DND-41 (cell line): ENCODE results near the gene HMX2.

Experiments used
- ATAC-seq: fragments of 200-7000 bp; cut with Tn5 transposase; 3 replicates; pipeline ENCODE4 v1.9.1; 2021; ENCODE audit warnings: low read depth; ENCODE audit not compliant: insufficient read depth
- DNase-seq: peaks from one replicate; pipeline ENCODE4 v3.0.0-alpha.2; 2020
- H2AFZ ChIP-seq: 2 replicates; pipeline ENCODE4 v1.6.0; 2012; ENCODE audit warnings: low read depth, low read length
- H3K27ac ChIP-seq: 2 replicates; pipeline ENCODE4 v1.5.1; 2012; ENCODE audit warnings: low read length, inconsistent platforms
- H3K27me3 ChIP-seq: fragments of 200-600 bp; sonication (generic); 2 replicates; pipeline ENCODE4 v1.6.0; 2012; ENCODE audit warnings: low read length, mild to moderate bottlenecking, inconsistent platforms; ENCODE audit not compliant: insufficient read depth, poor library complexity
- H3K36me3 ChIP-seq: 2 replicates; pipeline ENCODE4 v1.5.1; 2012; ENCODE audit warnings: low read length, inconsistent platforms; ENCODE audit not compliant: insufficient read depth
- H3K4me1 ChIP-seq: 2 replicates; pipeline ENCODE4 v1.5.1; 2012; ENCODE audit warnings: mild to moderate bottlenecking, low read length; ENCODE audit not compliant: insufficient read depth
- H3K4me2 ChIP-seq: 2 replicates; pipeline ENCODE4 v1.6.0; 2012; ENCODE audit warnings: mild to moderate bottlenecking, moderate library complexity, low read length, inconsistent platforms; ENCODE audit not compliant: insufficient read depth
- H3K4me3 ChIP-seq, 2 experiments: fragments of 200-600 bp in 1 of 2; shearing (Covaris generic) in 1 of 2; 2 replicates each; pipeline ENCODE4 v1.5.1; 2012 to 2016; ENCODE audit warnings: inconsistent platforms in 2 of 2, low read length in 2 of 2, mild to moderate bottlenecking in 2 of 2, low read depth in 1 of 2, moderate library complexity in 1 of 2
- H3K79me2 ChIP-seq: 2 replicates; pipeline ENCODE4 v1.6.0; 2012; ENCODE audit warnings: low read length, inconsistent platforms; ENCODE audit not compliant: insufficient read depth
- H3K9ac ChIP-seq: 2 replicates; pipeline ENCODE4 v1.6.0; 2012; ENCODE audit warnings: low read depth, mild to moderate bottlenecking, inconsistent platforms, low read length, moderate library complexity
- H3K9me3 ChIP-seq: 2 replicates; pipeline ENCODE4 v1.5.1; 2012; ENCODE audit warnings: low read length, moderate library complexity, mild to moderate bottlenecking, inconsistent platforms; ENCODE audit not compliant: insufficient read depth, severe bottlenecking
- H4K20me1 ChIP-seq: 2 replicates; pipeline ENCODE4 v1.6.0; 2012; ENCODE audit warnings: low read length; ENCODE audit not compliant: insufficient read depth
- CTCF ChIP-seq: IDR thresholded peaks from 2 replicates; pipeline ENCODE4 v1.5.1; 2012; ENCODE audit warnings: borderline replicate concordance, low read length, moderate library complexity, mild to moderate bottlenecking; ENCODE audit not compliant: poor library complexity, severe bottlenecking; ENCODE audit errors: extremely low read depth
- EZH2 ChIP-seq: IDR thresholded peaks from 3 replicates; pipeline ENCODE4 v1.6.1; 2012; ENCODE audit warnings: borderline replicate concordance, low read depth, mild to moderate bottlenecking, moderate library complexity, low read length, inconsistent platforms; ENCODE audit not compliant: severe bottlenecking

Gene HMX2

GRCh38 chr10:123103944-123104343 is 44.0 kb upstream of the HMX2 start:
- no peak for TF ChIP-seq CTCF
- TF ChIP-seq EZH2 = no peak
- Histone ChIP-seq H3K9ac (no peak overlapping the region), H2AFZ (no peak overlapping the region), H3K9me3 (no peaks in the 10 kb centered on the region), H3K4me1 (no peaks in the 10 kb centered on the region), H3K79me2 (no peaks in the 10 kb centered on the region), H3K36me3 (no peaks in the 10 kb centered on the region), H4K20me1 (no peaks in the 10 kb centered on the region), H3K27ac (no peak overlapping the region), H3K27me3 (no peaks in the 10 kb centered on the region), H3K4me2 (no peak overlapping the region), H3K4me3 (no peak overlapping the region)
- ATAC-seq (no peak), DNase-seq (no peak)

GRCh38 chr10:123109466-123109865 is 38.5 kb upstream of the HMX2 start:
- H3K27ac ChIP-seq = no peak overlapping the region
- no peak overlapping the region for H2AFZ ChIP-seq
- no peak for ATAC-seq

DNA sequence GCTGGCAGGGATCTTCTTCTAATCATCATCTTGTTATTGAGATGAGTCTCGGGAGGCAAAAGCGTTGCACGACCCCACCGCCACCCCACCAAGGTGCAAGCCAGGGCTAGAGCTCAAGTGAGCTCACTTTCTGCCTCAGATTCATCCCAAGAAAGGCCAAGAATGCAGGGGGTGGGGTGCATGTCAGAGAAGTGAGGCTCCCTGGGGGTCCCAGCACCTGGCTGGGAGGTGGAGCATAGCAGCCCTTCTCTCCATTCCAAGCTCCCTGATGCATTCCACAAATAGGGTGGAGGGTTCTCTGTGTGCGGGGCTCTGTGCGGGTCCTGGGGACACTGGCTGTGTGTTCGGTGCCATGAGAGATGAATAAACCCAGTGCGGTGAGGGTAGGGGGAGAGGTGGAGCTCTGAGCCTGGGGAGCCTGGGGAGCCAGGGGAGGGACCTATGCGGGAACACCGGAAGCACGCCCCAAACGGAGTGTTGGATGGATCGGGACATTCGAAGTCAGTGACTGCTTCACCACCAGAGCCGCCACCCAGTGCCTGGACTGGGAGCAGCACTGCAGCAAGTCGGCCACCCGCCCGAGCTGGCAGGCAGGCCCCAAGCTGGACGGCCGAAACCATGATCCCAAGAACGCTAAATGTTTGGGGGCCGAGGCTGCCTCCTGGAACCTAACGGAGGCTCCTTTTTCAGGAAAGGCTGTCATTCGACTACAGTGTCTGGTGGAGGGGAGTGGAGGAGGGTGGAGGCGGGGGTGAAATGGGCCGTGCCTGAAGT is 30.1 kb upstream of the HMX2 start:
- Histone ChIP-seq H3K4me3 (no peak overlapping the region), H2AFZ (no peak overlapping the region), H3K9me3 (no peaks in the 10 kb centered on the region), H3K4me2 (no peak overlapping the region), H3K9ac (no peak overlapping the region), H3K4me1 (no peaks in the 10 kb centered on the region), H3K27ac (no peak overlapping the region), H4K20me1 (no peaks in the 10 kb centered on the region), H3K79me2 (no peaks in the 10 kb centered on the region), H3K36me3 (no peaks in the 10 kb centered on the region), H3K27me3 (peaks cover 10% of the 10 kb centered on the region)
- ATAC-seq (no peak), DNase-seq (no peak)
- TF ChIP-seq EZH2 = no peak
- no peak for TF ChIP-seq CTCF

More at GRCh38 chr10:123109466-123109865, 38.5 kb upstream of the HMX2 start:
- H3K27me3 ChIP-seq = peaks cover 3% of the 10 kb centered on the region
- H3K9ac ChIP-seq = no peak overlapping the region
- no peaks in the 10 kb centered on the region for H3K4me1 ChIP-seq
- TF ChIP-seq CTCF (no peak), EZH2 (no peak)
- no peak overlapping the region for H3K4me2 ChIP-seq
- no peak for DNase-seq
- no peaks in the 10 kb centered on the region for H3K9me3 ChIP-seq
- no peak overlapping the region for H3K4me3 ChIP-seq
- no peaks in the 10 kb centered on the region for H3K79me2 ChIP-seq
- no peaks in the 10 kb centered on the region for H3K36me3 ChIP-seq
- no peaks in the 10 kb centered on the region for H4K20me1 ChIP-seq

DNA sequence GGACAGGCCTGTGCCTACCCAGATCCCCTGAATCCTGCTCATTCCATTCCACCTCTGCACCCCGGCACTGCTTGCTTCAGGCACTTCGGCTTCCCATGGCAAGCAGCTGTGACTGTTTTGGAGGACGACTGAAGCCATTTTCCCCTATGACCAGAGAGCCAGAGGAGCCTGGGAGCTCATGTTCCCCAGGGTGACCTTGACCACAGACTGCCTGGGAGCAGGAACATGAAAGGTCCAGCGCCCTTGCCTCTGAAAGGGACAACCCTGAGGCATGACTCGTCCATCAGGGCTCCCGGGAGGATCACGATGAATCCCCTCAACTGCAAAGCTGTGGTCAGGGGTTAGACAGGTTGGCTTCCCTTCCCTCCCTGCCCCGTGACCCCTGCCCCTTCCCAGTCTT is 28.9 kb upstream of the HMX2 start:
- ATAC-seq (no peak), DNase-seq (no peak)
- Histone ChIP-seq H3K79me2 (no peaks in the 10 kb centered on the region), H3K36me3 (no peaks in the 10 kb centered on the region), H3K9me3 (no peaks in the 10 kb centered on the region), H3K27ac (no peak overlapping the region), H4K20me1 (no peaks in the 10 kb centered on the region), H3K9ac (no peak overlapping the region), H2AFZ (no peak overlapping the region), H3K27me3 (peaks cover 13% of the 10 kb centered on the region), H3K4me1 (no peaks in the 10 kb centered on the region), H3K4me3 (no peak overlapping the region), H3K4me2 (no peak overlapping the region)
- TF ChIP-seq CTCF (no peak), EZH2 (no peak)
